GM19467 (cell line): ENCODE data around the gene SMCO2.

Experiments
- ATAC-seq: cut with Tn5 transposase; IDR thresholded peaks from one replicate; pipeline ENCODE4 v1.9.1; 2021; ENCODE audit warnings: mild to moderate bottlenecking, moderate library complexity; ENCODE audit not compliant: unreplicated experiment

The SMCO2 gene

GRCh38 chr12:27446436-27446835 is at the start of gene SMCO2:
SMCO2 (plus strand) TSS chr12:27446736; CDS start chr12:27470632, 23,896 bp downstream.
- ATAC-seq: no peak

GRCh38 chr12:27398466-27398865 is 48.1 kb upstream of the SMCO2 start:
- no peak for ATAC-seq

- no peak for ATAC-seq
Observed at GRCh38 chr12:27399074-27399473, 47.5 kb upstream of the SMCO2 start.

GRCh38 chr12:27400856-27401354 is 45.6 kb upstream of the SMCO2 start:
- no peak for ATAC-seq

DNA sequence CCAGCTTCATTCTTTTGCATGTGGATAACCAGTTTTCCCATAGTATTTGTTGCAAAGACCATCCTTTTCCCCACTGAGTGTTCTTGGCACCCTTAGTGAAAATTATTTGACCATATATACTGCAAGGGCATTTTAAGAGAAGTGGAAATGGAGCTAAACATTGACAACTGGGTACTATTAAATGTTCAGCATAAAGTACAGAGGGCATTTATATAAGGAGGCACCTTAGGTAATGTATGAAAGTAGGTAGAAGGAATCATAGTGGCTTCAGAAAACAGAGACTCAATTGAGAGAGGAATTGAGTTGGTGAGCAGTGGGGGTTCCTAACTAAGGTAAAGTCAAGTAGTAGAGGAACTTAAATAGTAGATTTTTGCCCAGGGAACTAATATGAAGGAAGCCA is 34.5 kb upstream of the SMCO2 start:
- ATAC-seq: no peak

- no peak for ATAC-seq
Observed at GRCh38 chr12:27422697-27423096, 23.8 kb upstream of the SMCO2 start.

DNA sequence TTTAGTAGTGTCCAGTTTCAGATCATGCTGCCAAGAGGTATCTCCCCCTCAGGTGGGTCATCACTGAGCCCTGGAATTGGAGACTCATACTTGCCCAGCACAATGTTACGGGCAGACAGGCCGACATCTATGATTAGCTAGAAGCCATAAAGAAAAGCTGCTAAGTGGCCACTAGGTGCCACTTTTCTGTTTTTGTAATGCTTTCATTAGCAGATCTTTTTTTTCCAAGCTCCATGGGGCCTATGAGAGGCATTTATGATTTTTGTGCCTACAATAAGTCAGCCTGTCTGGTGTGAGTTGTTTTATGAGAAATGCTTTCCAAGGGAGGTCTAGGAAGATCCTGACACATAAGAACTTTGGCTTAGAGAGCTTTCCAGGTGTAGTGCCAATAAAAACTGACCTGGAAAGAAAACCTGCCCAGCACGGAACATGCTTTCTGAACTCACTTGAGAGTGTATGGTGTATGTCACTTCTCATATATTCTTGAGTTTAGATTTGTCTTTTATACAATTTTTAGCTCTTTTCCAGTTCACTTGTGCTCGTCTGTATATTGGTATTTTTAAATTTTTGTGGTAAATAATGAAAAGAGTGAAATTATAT is 21.8 kb upstream of the SMCO2 start:
- no peak for ATAC-seq

- ATAC-seq: no peak
Observed at GRCh38 chr12:27425306-27425705, 21.2 kb upstream of the SMCO2 start.

DNA sequence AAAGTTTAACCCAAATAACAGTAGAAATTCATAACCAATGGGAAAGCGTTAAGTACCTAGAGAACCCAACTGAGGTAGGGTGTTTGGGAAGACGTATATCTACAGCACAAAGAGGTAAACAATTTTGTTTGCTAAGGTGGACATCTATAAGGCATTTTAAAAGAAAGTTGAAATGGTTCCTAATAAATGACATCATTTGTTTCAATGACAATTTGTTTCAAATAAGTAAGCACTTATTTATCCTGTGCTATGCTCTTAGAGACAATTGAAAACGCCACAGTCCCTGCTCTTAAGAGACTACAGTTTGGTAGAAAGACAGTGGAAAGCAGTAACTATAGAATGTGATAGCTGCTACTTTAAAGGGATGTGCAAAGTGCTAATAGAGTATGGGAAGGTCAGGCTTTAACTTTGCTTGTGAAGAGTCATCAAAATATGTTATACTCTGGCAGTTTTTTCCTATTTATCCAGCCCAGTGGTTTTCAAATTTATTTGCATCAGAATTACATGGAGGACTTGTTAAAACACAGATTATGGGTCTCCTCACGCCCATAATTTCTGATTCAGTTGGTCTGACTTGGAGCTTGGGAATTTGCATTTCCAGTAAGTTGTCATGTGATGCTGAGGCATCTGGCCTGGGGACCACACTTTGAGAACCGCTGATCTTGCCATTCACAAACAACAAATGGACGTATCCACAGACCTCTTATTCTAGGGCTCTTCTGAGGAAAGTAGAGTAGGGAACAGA is 19.6 kb upstream of the SMCO2 start:
- no peak for ATAC-seq

DNA sequence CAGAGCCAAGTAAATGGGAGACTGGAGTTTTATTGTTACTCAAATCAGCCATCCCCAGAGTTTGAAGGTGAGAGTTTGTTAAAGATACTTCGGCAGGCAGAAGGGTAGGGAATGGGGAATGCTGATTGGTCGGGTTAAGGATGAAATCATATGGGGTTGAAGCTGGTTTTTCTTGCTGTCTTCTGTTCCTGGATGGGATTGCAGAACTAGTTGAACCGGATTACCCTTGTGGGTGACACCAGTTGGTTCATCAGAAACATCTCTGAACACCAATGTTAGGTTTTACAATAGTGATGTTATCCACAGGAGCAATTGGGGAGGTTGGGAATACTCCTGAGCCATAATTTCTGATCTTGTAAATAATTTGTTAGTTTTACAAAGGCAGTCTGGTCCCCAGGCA is 18.7 kb upstream of the SMCO2 start:
- ATAC-seq: no peak

- ATAC-seq: no peak
Observed at GRCh38 chr12:27428466-27428865, 18.1 kb upstream of the SMCO2 start.

DNA sequence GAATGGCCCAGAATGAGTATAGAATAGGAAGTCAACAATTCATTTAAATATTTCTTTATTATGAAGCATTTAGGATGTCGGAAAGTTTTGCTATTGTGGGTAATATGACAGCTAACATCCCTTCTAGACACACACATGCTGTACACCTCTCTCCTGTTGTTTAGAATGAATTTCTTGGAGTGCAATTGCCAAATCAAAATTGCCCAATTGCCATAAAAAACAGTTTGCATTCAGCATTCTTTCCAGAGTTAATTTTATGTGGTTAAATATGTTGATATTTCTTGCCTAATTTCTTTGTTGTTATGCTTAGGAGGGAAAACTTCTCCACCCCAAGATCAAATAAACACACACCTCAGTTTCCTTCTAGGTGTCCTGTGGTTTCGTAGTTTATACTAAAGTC is 16.9 kb upstream of the SMCO2 start:
- no peak for ATAC-seq

DNA sequence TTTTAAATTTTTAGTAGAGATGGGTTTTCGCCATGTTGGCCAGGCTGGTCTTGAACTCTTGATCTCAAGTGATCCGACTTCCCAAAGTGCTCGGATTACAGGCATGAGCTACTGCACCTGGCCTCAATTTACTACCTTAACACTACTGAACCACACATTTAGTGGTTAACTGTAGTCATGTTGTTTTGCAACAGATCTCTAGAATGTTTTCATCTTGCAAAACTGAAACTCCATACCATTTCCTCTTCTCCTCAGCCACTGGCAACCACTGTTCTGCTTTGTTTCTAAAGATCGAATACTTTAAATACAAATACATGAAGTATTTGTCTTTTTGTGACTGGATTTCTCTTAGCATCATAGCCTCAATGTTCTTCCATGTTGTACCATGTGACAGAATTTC is 15.4 kb upstream of the SMCO2 start:
- ATAC-seq: no peak

DNA sequence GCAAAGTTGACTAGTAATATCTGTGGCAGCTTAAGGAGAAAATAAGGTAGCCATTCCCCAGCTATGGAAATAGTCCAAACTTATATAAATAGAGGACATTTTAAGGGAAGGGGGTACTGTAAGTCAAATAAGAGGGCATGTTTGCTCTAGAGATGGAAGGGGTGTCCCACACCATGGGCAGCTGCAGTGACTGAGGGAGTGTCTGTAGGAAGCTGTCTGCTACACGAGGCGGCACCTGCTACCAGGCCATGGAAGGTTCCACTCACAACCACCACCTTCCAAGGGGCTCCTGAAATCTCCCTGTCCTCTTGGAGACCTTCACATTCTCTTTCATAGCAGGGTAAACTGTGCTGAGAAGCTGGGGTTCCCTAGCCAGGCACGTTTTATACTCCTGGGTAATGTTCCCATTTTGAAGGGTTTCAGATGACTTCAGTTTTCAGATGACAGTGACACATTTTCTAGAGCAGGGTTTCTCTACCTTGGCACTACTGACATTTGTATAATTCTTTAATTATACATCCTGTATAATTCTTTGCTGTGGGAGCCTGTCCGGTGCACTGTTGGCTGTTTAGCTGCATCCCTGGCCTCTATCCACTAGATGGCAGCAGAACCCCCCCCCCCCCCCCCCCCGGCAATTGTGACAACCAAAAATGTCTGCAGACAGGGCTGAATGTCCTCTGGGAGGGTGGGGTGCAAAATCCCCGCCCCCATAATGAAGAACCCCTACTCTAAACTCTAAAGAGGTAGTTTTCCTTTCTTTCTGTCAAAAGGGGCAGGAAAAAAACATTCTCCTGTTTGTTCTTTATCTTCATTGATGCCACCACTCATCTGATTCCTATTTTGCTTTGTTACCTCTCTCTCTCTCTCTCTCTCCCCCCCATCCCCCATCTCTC is 11.6 kb upstream of the SMCO2 start:
- no peak for ATAC-seq

DNA sequence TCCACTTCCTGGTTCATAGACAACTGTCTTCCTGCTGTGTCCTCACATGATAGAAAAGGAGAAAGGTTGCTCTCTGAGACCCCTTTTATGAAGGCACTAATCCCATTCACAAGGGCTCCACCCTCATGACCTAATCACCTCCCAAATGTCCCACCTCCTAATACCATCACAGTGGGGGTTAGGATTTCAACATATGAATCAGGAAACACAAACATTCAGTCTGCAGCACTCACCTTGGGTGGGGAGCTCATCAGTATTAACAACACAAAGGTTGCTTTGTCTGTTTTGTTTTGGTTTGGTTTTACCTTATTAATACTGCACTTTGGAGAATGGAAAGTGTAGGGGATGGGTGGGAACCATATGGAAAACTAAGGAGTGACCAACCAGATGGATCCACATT is 10.5 kb upstream of the SMCO2 start:
- no peak for ATAC-seq

DNA sequence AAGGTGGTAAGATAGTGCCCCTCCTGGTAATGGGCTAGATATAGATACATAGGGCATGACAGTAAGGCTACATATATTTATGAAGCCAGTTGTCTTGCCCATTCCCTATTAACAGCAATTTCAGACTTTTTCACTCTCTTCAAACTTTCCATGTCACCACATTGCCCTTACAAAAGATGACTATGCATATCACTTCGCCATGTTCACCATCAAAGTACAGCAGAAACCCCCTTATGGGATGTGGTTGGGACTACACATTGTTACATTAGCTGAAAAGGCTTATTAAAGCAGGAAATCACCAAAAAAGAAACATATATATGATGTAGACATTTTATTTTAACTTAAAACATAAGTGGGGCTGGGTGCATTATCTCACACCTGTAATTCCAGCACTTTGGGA is 9.8 kb upstream of the SMCO2 start:
- no peak for ATAC-seq

- no peak for ATAC-seq
Observed at GRCh38 chr12:27437839-27438238, 8.7 kb upstream of the SMCO2 start.

GRCh38 chr12:27447761-27448160 is 1.2 kb downstream of the SMCO2 start:
- no peak for ATAC-seq

DNA sequence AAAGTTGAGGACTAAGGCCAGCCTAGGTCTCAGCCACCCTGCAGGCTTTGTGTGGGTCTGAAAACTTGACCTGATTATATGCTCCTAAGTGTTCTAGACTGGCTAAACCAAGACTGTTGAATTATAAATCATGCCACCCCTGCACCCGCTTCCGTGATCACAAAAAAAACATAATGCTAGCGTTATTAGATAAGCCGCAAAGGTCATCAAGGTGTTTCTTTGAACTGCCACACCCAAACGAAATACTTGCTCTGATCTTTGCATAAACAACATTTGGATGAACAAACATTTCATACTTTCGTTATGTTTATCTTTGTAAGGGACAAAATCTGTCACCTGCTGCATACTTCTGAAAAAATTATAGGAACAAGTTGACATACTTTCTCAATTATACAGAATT is 2.5 kb downstream of the SMCO2 start:
- ATAC-seq: no peak

DNA sequence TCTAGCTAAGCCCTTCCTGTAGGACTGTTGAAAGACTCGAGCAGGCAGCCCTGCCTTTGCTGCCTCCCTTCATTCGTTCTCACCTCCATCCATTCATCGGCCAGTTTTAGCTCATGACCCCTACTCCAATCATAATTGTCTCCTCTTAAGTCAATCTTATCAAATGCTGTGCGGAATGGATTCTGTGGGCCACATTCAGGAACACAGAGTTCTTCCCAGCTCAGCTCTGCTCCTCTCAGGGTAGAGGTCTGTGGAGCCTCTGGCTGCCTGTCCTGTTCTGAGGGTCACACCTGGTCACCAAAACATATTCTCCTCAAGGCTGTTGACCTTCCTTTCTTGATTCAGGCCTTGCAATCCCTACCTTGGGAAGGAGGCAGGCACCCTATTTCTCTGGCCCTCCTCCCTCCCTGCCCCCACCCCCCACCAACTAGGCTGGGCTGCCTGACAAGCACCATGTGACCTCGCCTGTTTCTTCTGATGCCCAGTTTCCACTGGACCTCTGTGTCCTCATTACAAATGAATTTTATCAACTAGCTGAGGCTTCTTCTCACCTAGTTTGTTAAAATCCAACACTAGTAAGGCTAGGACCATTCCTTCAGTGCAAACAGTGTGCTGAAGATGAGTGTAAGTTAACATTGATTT is 3.5 kb downstream of the SMCO2 start:
- no peak for ATAC-seq
